H1 (cell line): ENCODE data around the gene ATP7A. TPM values are rescaled to one million over a fixed set of nuclear protein-coding genes. Genes with fewer than 3 reads are reported as not detected.
"Not testable (repeated sequence)": the region's sequence is repeated elsewhere in the genome, so short reads cannot be mapped to it uniquely, and the experiment has no call there.

ENCODE experiments used
- CTCF ChIA-PET: fragments of 300-600 bp; sonication (Branson Sonifier 250); formaldehyde crosslinking; loops from one replicate; lab custom pipeline; 2021; ENCODE audit not compliant: partially characterized antibody; lab: Charles Lee
- POLR2A ChIA-PET: fragments of 300-600 bp; sonication (Branson Sonifier 250); formaldehyde crosslinking; loops from one replicate; lab custom pipeline; 2021; ENCODE audit warnings: inconsistent platforms; ENCODE audit not compliant: partially characterized antibody; lab: Charles Lee
- DNase-seq, 2 experiments: peaks; one replicate each; pipeline versions ENCODE4 v3.0.0 to v3.0.0-alpha.2; 2010 to 2022; ENCODE audit warnings: low spot score in 2 of 2, low read depth in 1 of 2, mixed read lengths in 1 of 2
- FAIRE-seq: peaks from 2 replicates; lab custom pipeline; 2011; peaks lifted over from hg19 to GRCh38; lab: Jason Lieb, UNC
- H2AFZ ChIP-seq: 2 replicates; pipeline ENCODE4 v1.8.1; 2012; ENCODE audit warnings: low read length, inconsistent platforms
- H2AK5ac ChIP-seq: 2 replicates; pipeline ENCODE4 v1.6.1; 2013; ENCODE audit warnings: low read depth, low read length
- H2BK120ac ChIP-seq: replicated peaks from 2 replicates; pipeline ENCODE3; 2013; ENCODE audit warnings: low read depth, low read length, inconsistent platforms
- H2BK12ac ChIP-seq: 2 replicates; pipeline ENCODE4 v1.6.1; 2013; ENCODE audit warnings: low read depth, low read length
- H2BK15ac ChIP-seq: 2 replicates; pipeline ENCODE4 v1.6.1; 2013; ENCODE audit warnings: low read length
- H2BK20ac ChIP-seq: 2 replicates; pipeline ENCODE4 v1.6.1; 2013; ENCODE audit warnings: low read length
- H2BK5ac ChIP-seq: 2 replicates; pipeline ENCODE4 v1.6.1; 2013; ENCODE audit warnings: low read depth, low read length
- H3K14ac ChIP-seq: 2 replicates; pipeline ENCODE4 v1.6.1; 2013; ENCODE audit warnings: inconsistent platforms; ENCODE audit not compliant: insufficient read length
- H3K18ac ChIP-seq: 2 replicates; pipeline ENCODE4 v1.6.1; 2013; ENCODE audit warnings: low read length; ENCODE audit errors: extremely low read depth
- H3K23ac ChIP-seq: 2 replicates; pipeline ENCODE4 v1.6.1; 2013; ENCODE audit warnings: inconsistent platforms; ENCODE audit not compliant: insufficient read length
- H3K23me2 ChIP-seq: 2 replicates; pipeline ENCODE4 v1.6.1; 2013; ENCODE audit warnings: low read depth, low read length
- H3K27ac ChIP-seq: 2 replicates; pipeline ENCODE4 v1.6.1; 2011; ENCODE audit warnings: low read depth, low read length, inconsistent platforms
- H3K27me3 ChIP-seq, 4 experiments: replicated peaks in 1 of 4; 1 replicate in 1 of 4; 2 replicates in 3 of 4; pipeline versions ENCODE4 v1.6.1 to v1.8.1; 2011 to 2013; ENCODE audit warnings: low read length in 3 of 4, mild to moderate bottlenecking in 3 of 4, inconsistent platforms in 2 of 4, mixed read lengths in 2 of 4, moderate library complexity in 1 of 4; ENCODE audit not compliant: control insufficient read depth in 3 of 4, insufficient read depth in 3 of 4; ENCODE audit errors: extremely low read depth in 1 of 4
- H3K36me3 ChIP-seq, 4 experiments: 2 replicates each; pipeline versions ENCODE4 v1.6.1 to v1.8.1; 2011 to 2013; ENCODE audit warnings: mild to moderate bottlenecking in 4 of 4, low read length in 3 of 4, moderate library complexity in 2 of 4, control low read depth in 1 of 4, inconsistent platforms in 1 of 4; ENCODE audit not compliant: insufficient read depth in 4 of 4, control insufficient read depth in 2 of 4
- H3K4ac ChIP-seq: replicated peaks from 2 replicates; pipeline ENCODE3; 2013; ENCODE audit warnings: low read length, low read depth, mixed read lengths, inconsistent platforms; ENCODE audit not compliant: insufficient read length
- H3K4me1 ChIP-seq, 4 experiments: replicated peaks in 1 of 4; 1 replicate in 1 of 4; 2 replicates in 3 of 4; pipeline versions ENCODE4 v1.6.1 to v1.8.1; 2011 to 2013; ENCODE audit warnings: low read length in 3 of 4, inconsistent platforms in 2 of 4, mixed read lengths in 1 of 4; ENCODE audit not compliant: insufficient read depth in 4 of 4, control insufficient read depth in 3 of 4
- H3K4me2 ChIP-seq, 2 experiments: 2 replicates each; pipeline versions ENCODE4 v1.6.1 to v1.8.1; 2011 to 2013; ENCODE audit warnings: low read depth in 2 of 2, low read length in 2 of 2, control low read depth in 1 of 2, inconsistent platforms in 1 of 2, mild to moderate bottlenecking in 1 of 2; ENCODE audit not compliant: insufficient read depth in 1 of 2
- H3K4me3 ChIP-seq, 4 experiments: fragments of 200-600, 300-600 bp in 1 of 4; sonication (generic), shearing (Covaris generic), sonication (Bioruptor Twin) in 1 of 4; 2 replicates each; pipeline versions ENCODE4 v1.5.1 to v1.8.1; 2011 to 2016; ENCODE audit warnings: low read length in 4 of 4, low read depth in 3 of 4, control low read depth in 2 of 4, inconsistent platforms in 2 of 4, mild to moderate bottlenecking in 2 of 4, mixed read lengths in 1 of 4, moderate library complexity in 1 of 4; ENCODE audit not compliant: insufficient read depth in 2 of 4; ENCODE audit errors: extremely low read depth in 1 of 4
- H3K56ac ChIP-seq: replicated peaks from 2 replicates; pipeline ENCODE3; 2013; ENCODE audit warnings: low read depth, mild to moderate bottlenecking, mixed read lengths, low read length, inconsistent platforms; ENCODE audit not compliant: insufficient read length
- H3K79me1 ChIP-seq: 2 replicates; pipeline ENCODE4 v1.6.1; 2013; ENCODE audit warnings: low read depth, low read length, control low read depth
- H3K79me2 ChIP-seq, 2 experiments: 2 replicates each; pipeline versions ENCODE4 v1.6.1 to v1.8.1; 2012 to 2013; ENCODE audit warnings: low read length in 2 of 2, mild to moderate bottlenecking in 2 of 2, inconsistent platforms in 1 of 2; ENCODE audit not compliant: insufficient read depth in 2 of 2, control insufficient read depth in 1 of 2
- H3K9ac ChIP-seq, 4 experiments: replicated peaks in 1 of 4; 1 replicate in 1 of 4; 2 replicates in 3 of 4; pipeline versions ENCODE4 v1.6.1 to v1.8.1; 2011 to 2013; ENCODE audit warnings: low read depth in 3 of 4, low read length in 3 of 4, control low read depth in 2 of 4, mild to moderate bottlenecking in 2 of 4, moderate library complexity in 2 of 4, inconsistent platforms in 1 of 4; ENCODE audit errors: extremely low read depth in 1 of 4
- H3K9me3 ChIP-seq, 2 experiments: 2 replicates each; pipeline versions ENCODE4 v1.6.1 to v1.8.1; 2012 to 2013; ENCODE audit warnings: mild to moderate bottlenecking in 2 of 2, moderate library complexity in 2 of 2, control low read depth in 1 of 2, inconsistent platforms in 1 of 2, low read depth in 1 of 2, low read length in 1 of 2, mixed read lengths in 1 of 2; ENCODE audit not compliant: insufficient read depth in 2 of 2
- H4K20me1 ChIP-seq, 2 experiments: replicated peaks in 1 of 2; 2 replicates each; pipeline versions ENCODE3 to v1.8.1; 2011 to 2013; ENCODE audit warnings: inconsistent platforms in 2 of 2, low read length in 2 of 2, mild to moderate bottlenecking in 1 of 2; ENCODE audit not compliant: insufficient read depth in 2 of 2, control insufficient read depth in 1 of 2
- H4K5ac ChIP-seq: 2 replicates; pipeline ENCODE4 v1.6.1; 2013; ENCODE audit warnings: low read length, low read depth, mixed read lengths, inconsistent platforms; ENCODE audit not compliant: insufficient read length
- H4K8ac ChIP-seq: 2 replicates; pipeline ENCODE4 v1.8.0; 2013; ENCODE audit warnings: mild to moderate bottlenecking, moderate library complexity, low read length, inconsistent platforms; ENCODE audit not compliant: insufficient read depth; ENCODE audit errors: extremely low read depth
- H4K91ac ChIP-seq: replicated peaks from 2 replicates; pipeline ENCODE3; 2013; ENCODE audit warnings: low read length, mixed read lengths, inconsistent platforms; ENCODE audit not compliant: insufficient read length
- RBBP5 ChIP-seq: IDR thresholded peaks from 2 replicates; pipeline ENCODE4 v1.7.1; 2012; ENCODE audit warnings: low read depth, mild to moderate bottlenecking, inconsistent platforms, low read length, moderate library complexity, borderline replicate concordance
- WGBS, 2 experiments: shearing (Covaris generic) in 1 of 2; methylation state at CpG; one replicate each; pipeline versions ENCODE4 v1.1.6 to v1.1.7; 2013 to 2015; ENCODE audit warnings: low lambda C conversion rate in 2 of 2, mixed read lengths in 2 of 2, inconsistent platforms in 1 of 2, low coverage in 1 of 2, missing lambda C conversion rate in 1 of 2; ENCODE audit not compliant: insufficient replicate concordance in 2 of 2, insufficient coverage in 1 of 2, insufficient read length in 1 of 2; ENCODE audit errors: extremely low coverage in 1 of 2, missing lambda C conversion rate in 1 of 2; 5-methylcytosine and 5-hydroxymethylcytosine counted together
- polyA plus RNA-seq, 7 experiments: library from polyadenylated mRNA; depleted of rRNA in 3 of 7; stranded (reverse) in 5 of 7; unstranded in 2 of 7; fragments of >200 nt in 5 of 7; fragments of 200-250 nt in 2 of 7; gene quantifications; 1 replicate in 5 of 7; 2 replicates in 1 of 7; 4 replicates in 1 of 7; pipeline versions ENCODE4 v1.2.1 to v1.2.3, GENCODE V29; 2011 to 2013; ENCODE audit warnings: missing spikeins in 2 of 7, mixed read lengths in 2 of 7
- total RNA-seq: library from RNA; stranded (reverse); fragmentation: NEBNext Ultra II Directional; extraction: Animal tissue kit (Norgen Biotek cat#: 25700); gene quantifications from 2 replicates; pipeline ENCODE4 v1.2.1, GENCODE V29; 2021

ATP7A gene
- total and polyA plus RNA-seq, 2 of the 8 experiments (the other 6 are each of a cell fraction or from before 2014, with no cell fraction given), result 0.73 to 2.8 TPM

GRCh38 chrX:78075787-78076389 lies 165.4 kb downstream of the ATP7A start (continued):
- no peak for TF ChIP-seq RBBP5

- H4K5ac ChIP-seq, H3K9ac ChIP-seq, H3K14ac ChIP-seq, H3K79me1 ChIP-seq, H2BK5ac ChIP-seq, H3K4me3 ChIP-seq, POLR2A ChIA-PET, H4K8ac ChIP-seq, H3K18ac ChIP-seq, H3K23me2 ChIP-seq, H3K4me2 ChIP-seq, H2BK20ac ChIP-seq, H3K27me3 ChIP-seq, H2BK12ac ChIP-seq, H4K20me1 ChIP-seq, H2AFZ ChIP-seq, DNase-seq, H4K91ac ChIP-seq, CTCF ChIA-PET, H3K79me2 ChIP-seq, FAIRE-seq, H3K4me1 ChIP-seq, H3K9me3 ChIP-seq, H2BK15ac ChIP-seq, H3K27ac ChIP-seq, H3K56ac ChIP-seq, H2AK5ac ChIP-seq, H3K4ac ChIP-seq, H3K23ac ChIP-seq, H3K36me3 ChIP-seq, H2BK120ac ChIP-seq: not testable (repeated sequence)
- 93% methylated on average over 6 of the region's 6 CpGs; no CpG with 5 or more reads in 1 of the 2 experiments for WGBS, 2 experiments
These were observed 170.9 kb downstream of the ATP7A start for GRCh38 chrX:78081413-78081812.
